ENCODE measurements around the gene TCF4.

TCF4 gene

DNA sequence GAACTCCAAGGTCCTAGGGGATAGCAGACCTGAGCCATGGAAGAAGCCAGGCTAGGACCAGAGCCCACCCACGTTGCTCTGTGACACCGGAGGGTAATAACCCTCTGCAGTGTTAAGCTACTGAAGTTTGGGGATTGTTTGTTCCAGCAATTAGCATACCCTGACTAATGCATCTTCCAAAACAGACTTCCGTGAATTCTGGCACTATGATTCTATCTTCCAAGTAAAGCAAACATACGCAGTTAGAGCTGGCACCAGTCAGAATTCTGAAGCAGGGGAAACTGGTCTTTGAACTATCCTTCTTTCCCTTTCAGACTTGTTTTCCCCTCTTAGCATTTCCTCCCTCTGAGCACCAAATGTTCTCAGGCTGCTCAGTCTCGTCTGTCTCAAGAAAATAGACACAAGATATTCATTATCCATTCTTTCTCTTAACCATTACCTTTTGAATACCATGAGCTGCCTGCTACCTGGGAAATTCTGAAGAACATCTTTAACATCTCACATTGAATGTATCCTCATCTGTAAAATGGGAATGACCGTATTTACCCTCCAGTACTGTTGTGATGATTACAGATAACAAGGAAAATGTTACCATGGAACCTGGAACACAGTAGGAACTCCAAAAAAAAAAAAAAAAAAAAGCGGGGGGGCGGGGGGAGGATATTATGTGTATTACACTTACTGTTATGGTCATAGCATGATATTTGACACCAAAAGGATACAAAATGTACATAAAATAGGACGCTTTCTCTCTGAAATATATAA lies 108.2 kb downstream of the TCF4 start:
- Histone ChIP-seq H3K4me1 (ENCODE audit: control insufficient read depth, insufficient read depth, low read length) (no peaks in the 10 kb centered on the region), H3K27ac (ENCODE audit: extremely low read depth, low read depth, low read length) (no peak overlapping the region), H3K9me3 (ENCODE audit: control insufficient read depth, insufficient read depth, low read depth, low read length) (no peaks in the 10 kb centered on the region), H3K36me3 (ENCODE audit: control insufficient read depth in 2 of 2, insufficient read depth in 1 of 2, low read length in 2 of 2) (no peaks in the 10 kb centered on the region; a peak in 1 of 3 replicates), H3K4me3 (ENCODE audit: low read depth, low read length) (no peak overlapping the region)
- TF ChIP-seq, protein P1, sequence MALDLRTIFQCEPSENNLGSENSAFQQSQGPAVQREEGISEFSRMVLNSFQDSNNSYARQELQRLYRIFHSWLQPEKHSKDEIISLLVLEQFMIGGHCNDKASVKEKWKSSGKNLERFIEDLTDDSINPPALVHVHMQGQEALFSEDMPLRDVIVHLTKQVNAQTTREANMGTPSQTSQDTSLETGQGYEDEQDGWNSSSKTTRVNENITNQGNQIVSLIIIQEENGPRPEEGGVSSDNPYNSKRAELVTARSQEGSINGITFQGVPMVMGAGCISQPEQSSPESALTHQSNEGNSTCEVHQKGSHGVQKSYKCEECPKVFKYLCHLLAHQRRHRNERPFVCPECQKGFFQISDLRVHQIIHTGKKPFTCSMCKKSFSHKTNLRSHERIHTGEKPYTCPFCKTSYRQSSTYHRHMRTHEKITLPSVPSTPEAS (tag by site-specific recombination; IDR thresholded peaks at IDR 0.05), result no peak
- TF ChIP-seq ZNF473 (tag by site-specific recombination; IDR thresholded peaks at IDR 0.05) (no peak), ZNF677 (tag by site-specific recombination; IDR thresholded peaks at IDR 0.05) (no peak), MZF1 (tag by site-specific recombination; IDR thresholded peaks at IDR 0.05; ENCODE audit: borderline replicate concordance) (no peak), ZNF140 (tag by site-specific recombination; IDR thresholded peaks at IDR 0.05) (no peak), ZNF629 (tag by site-specific recombination; IDR thresholded peaks at IDR 0.05) (no peak), ZXDB (tag by site-specific recombination; IDR thresholded peaks at IDR 0.05) (no peak), MEIS1 (CRISPR knock-in tag; IDR thresholded peaks at IDR 0.05; ENCODE audit: borderline replicate concordance) (no peak), ZNF660 (tag by site-specific recombination; IDR thresholded peaks at IDR 0.05) (no peak), ZSCAN23 (tag by site-specific recombination; IDR thresholded peaks at IDR 0.05) (no peak), MYNN (tag by site-specific recombination; IDR thresholded peaks at IDR 0.05; ENCODE audit: borderline replicate concordance) (no peak), ZNF623 (tag by site-specific recombination; IDR thresholded peaks at IDR 0.05) (no peak)
- TF ChIP-seq, protein P2, sequence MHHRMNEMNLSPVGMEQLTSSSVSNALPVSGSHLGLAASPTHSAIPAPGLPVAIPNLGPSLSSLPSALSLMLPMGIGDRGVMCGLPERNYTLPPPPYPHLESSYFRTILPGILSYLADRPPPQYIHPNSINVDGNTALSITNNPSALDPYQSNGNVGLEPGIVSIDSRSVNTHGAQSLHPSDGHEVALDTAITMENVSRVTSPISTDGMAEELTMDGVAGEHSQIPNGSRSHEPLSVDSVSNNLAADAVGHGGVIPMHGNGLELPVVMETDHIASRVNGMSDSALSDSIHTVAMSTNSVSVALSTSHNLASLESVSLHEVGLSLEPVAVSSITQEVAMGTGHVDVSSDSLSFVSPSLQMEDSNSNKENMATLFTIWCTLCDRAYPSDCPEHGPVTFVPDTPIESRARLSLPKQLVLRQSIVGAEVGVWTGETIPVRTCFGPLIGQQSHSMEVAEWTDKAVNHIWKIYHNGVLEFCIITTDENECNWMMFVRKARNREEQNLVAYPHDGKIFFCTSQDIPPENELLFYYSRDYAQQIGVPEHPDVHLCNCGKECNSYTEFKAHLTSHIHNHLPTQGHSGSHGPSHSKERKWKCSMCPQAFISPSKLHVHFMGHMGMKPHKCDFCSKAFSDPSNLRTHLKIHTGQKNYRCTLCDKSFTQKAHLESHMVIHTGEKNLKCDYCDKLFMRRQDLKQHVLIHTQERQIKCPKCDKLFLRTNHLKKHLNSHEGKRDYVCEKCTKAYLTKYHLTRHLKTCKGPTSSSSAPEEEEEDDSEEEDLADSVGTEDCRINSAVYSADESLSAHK (tag by site-specific recombination; IDR thresholded peaks at IDR 0.05), result no peak
- TF ChIP-seq, protein P3, sequence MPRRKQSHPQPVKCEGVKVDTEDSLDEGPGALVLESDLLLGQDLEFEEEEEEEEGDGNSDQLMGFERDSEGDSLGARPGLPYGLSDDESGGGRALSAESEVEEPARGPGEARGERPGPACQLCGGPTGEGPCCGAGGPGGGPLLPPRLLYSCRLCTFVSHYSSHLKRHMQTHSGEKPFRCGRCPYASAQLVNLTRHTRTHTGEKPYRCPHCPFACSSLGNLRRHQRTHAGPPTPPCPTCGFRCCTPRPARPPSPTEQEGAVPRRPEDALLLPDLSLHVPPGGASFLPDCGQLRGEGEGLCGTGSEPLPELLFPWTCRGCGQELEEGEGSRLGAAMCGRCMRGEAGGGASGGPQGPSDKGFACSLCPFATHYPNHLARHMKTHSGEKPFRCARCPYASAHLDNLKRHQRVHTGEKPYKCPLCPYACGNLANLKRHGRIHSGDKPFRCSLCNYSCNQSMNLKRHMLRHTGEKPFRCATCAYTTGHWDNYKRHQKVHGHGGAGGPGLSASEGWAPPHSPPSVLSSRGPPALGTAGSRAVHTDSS (tag by site-specific recombination; IDR thresholded peaks at IDR 0.05), result no peak
- ChIA-PET CTCF (no interaction called here), POLR2A (no interaction called here)

DNA sequence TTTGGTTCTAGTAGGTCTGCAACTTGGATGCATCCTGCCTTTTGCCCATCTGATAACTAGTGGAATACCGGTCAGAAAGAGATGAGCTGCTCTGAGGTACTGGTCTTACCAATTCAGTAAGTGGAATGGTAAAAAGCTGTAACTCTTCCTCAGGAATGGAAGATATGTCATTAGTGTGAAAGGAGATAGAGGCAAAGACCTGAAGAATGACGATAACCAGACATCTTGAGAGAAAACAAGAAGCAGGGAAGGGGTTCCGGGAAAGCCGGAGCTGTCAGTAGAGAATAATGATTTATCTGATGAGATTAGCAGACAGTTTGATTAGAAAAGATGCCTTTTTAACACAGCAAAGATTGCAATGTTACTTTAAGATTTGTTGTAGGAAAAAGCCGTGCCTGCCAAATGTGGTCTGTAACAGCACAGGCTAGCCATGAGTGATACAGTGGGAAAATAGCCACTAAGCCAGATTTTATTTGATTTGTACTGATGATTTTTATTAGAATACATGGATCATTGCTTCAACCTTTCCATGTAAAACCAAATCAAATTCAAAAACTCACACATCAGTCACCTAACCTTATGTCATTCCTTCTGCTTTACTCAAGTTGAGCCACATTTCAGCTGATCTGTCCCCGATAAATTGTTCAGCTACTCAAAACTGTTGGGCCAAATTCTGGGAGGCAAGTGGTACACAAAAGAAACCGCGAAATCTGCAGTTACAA lies 110.0 kb downstream of the TCF4 start:
- CTCF ChIA-PET, result no interaction called here
- Histone ChIP-seq H3K27ac (ENCODE audit: extremely low read depth, low read depth, low read length) (no peak overlapping the region), H3K4me3 (ENCODE audit: low read depth, low read length) (no peak overlapping the region), H3K9me3 (ENCODE audit: control insufficient read depth, insufficient read depth, low read depth, low read length) (no peaks in the 10 kb centered on the region), H3K36me3 (ENCODE audit: control insufficient read depth in 2 of 2, insufficient read depth in 1 of 2, low read length in 2 of 2) (no peaks in the 10 kb centered on the region; a peak in 1 of 3 replicates), H3K4me1 (ENCODE audit: control insufficient read depth, insufficient read depth, low read length) (peaks cover 10% of the 10 kb centered on the region)
- POLR2A ChIA-PET, result no interaction called here
- TF ChIP-seq ZNF510 (tag by site-specific recombination; IDR thresholded peaks at IDR 0.05; ENCODE audit: insufficient replicate concordance) (no peak), ZNF660 (tag by site-specific recombination; IDR thresholded peaks at IDR 0.05) (no peak), ZNF155 (tag by site-specific recombination; IDR thresholded peaks at IDR 0.05) (no peak), ZNF514 (tag by site-specific recombination; IDR thresholded peaks at IDR 0.05) (no peak), ZNF621 (tag by site-specific recombination; IDR thresholded peaks at IDR 0.05) (no peak), MZF1 (tag by site-specific recombination; IDR thresholded peaks at IDR 0.05; ENCODE audit: borderline replicate concordance) (no peak), SP2 (tag by site-specific recombination; IDR thresholded peaks at IDR 0.05) (no peak), ZNF501 (tag by site-specific recombination; IDR thresholded peaks at IDR 0.05) (no peak), ZNF707 (tag by site-specific recombination; IDR thresholded peaks at IDR 0.05) (no peak), SCRT2 (tag by site-specific recombination; IDR thresholded peaks at IDR 0.05) (no peak), IKZF3 (tag by site-specific recombination; IDR thresholded peaks at IDR 0.05) (no peak), ZNF785 (tag by site-specific recombination; IDR thresholded peaks at IDR 0.05) (no peak), ZNF626 (tag by site-specific recombination; IDR thresholded peaks at IDR 0.05) (no peak), HOXC10 (CRISPR knock-in tag; IDR thresholded peaks at IDR 0.05) (no peak), ZBTB48 (tag by site-specific recombination; IDR thresholded peaks at IDR 0.05) (no peak)
- TF ChIP-seq, protein P4, sequence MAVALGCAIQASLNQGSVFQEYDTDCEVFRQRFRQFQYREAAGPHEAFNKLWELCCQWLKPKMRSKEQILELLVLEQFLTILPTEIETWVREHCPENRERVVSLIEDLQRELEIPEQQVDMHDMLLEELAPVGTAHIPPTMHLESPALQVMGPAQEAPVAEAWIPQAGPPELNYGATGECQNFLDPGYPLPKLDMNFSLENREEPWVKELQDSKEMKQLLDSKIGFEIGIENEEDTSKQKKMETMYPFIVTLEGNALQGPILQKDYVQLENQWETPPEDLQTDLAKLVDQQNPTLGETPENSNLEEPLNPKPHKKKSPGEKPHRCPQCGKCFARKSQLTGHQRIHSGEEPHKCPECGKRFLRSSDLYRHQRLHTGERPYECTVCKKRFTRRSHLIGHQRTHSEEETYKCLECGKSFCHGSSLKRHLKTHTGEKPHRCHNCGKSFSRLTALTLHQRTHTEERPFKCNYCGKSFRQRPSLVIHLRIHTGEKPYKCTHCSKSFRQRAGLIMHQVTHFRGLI (tag by site-specific recombination; IDR thresholded peaks at IDR 0.05), result no peak
